Smooth muscle cell (in vitro differentiated cells): ENCODE results near the gene PTPRB. TPM values are rescaled to one million over a fixed set of nuclear protein-coding genes. Genes with fewer than 3 reads are reported as not detected.

Source experiments
- DNase-seq: peaks from one replicate; lab custom pipeline; 2025; ENCODE audit not compliant: unreplicated experiment; lab: John Stamatoyannopoulos, UW
- H2AFZ ChIP-seq: fragments of 200-600 bp; sonication (generic); 2 replicates; pipeline ENCODE4 v1.6.0; 2016; ENCODE audit warnings: antibody characterized with exemption, low read depth, mild to moderate bottlenecking
- H3F3A ChIP-seq: fragments of 200-600 bp; sonication (generic); 2 replicates; pipeline ENCODE4 v1.6.0; 2017; ENCODE audit warnings: antibody characterized with exemption, low read depth
- H3K27ac ChIP-seq: fragments of 200-600 bp; sonication (generic); 2 replicates; pipeline ENCODE4 v1.5.1; 2016; ENCODE audit warnings: low read depth, mild to moderate bottlenecking
- H3K27me3 ChIP-seq: fragments of 200-600 bp; sonication (generic); 2 replicates; pipeline ENCODE4 v1.6.1; 2016; ENCODE audit warnings: low read depth, mild to moderate bottlenecking
- H3K36me3 ChIP-seq: fragments of 200-600 bp; sonication (generic); 2 replicates; pipeline ENCODE4 v1.5.1; 2016; ENCODE audit warnings: low read depth
- H3K4me1 ChIP-seq: fragments of 200-600 bp; sonication (generic); 2 replicates; pipeline ENCODE4 v1.5.1; 2016; ENCODE audit warnings: low read depth
- H3K4me2 ChIP-seq: fragments of 200-600 bp; sonication (generic); 2 replicates; pipeline ENCODE4 v1.6.0; 2016; ENCODE audit warnings: mild to moderate bottlenecking
- H3K4me3 ChIP-seq: fragments of 200-600 bp; sonication (generic); 2 replicates; pipeline ENCODE4 v1.5.1; 2016; ENCODE audit warnings: mild to moderate bottlenecking
- H3K79me2 ChIP-seq: fragments of 200-600 bp; sonication (generic); 2 replicates; pipeline ENCODE4 v1.6.0; 2016; ENCODE audit warnings: low read depth, mild to moderate bottlenecking
- H3K9ac ChIP-seq: fragments of 200-600 bp; sonication (generic); 2 replicates; pipeline ENCODE4 v1.6.0; 2016; ENCODE audit warnings: low read depth
- H3K9me3 ChIP-seq: fragments of 200-600 bp; sonication (generic); replicated peaks from 2 replicates; pipeline ENCODE4 v1.5.1; 2016; ENCODE audit warnings: low read depth
- H4K20me1 ChIP-seq: fragments of 200-600 bp; sonication (generic); 2 replicates; pipeline ENCODE4 v1.6.0; 2016; ENCODE audit warnings: low read depth
- WGBS: methylation state at CpG from one replicate; pipeline ENCODE4 v1.1.7; 2016; ENCODE audit warnings: low lambda C conversion rate; 5-methylcytosine and 5-hydroxymethylcytosine counted together
- polyA plus RNA-seq: library from polyadenylated mRNA; unstranded; fragments of >200 nt; fragmentation: Nextera tagmentation; extraction: Ambion mirVana; gene quantifications from 2 replicates; pipeline ENCODE4 v1.2.1, GENCODE V29; 2016
- total RNA-seq: library from RNA; depleted of rRNA; stranded (reverse); fragments of >200 nt; gene quantifications from 2 replicates; pipeline ENCODE4 v1.2.3, GENCODE V29; 2014
- TF ChIP-seq, protein P1 (sequence below): fragments of 200-600 bp; sonication (generic); IDR thresholded peaks from 2 replicates; pipeline ENCODE4 v1.5.1; 2017; ENCODE audit warnings: borderline replicate concordance, mild to moderate bottlenecking, antibody characterized with exemption; ENCODE audit not compliant: insufficient read depth, poor library complexity, severe bottlenecking

PTPRB gene
- total and polyA plus RNA-seq, 2 experiments from 2014 or later: 0.56 to 7.3 TPM

DNA sequence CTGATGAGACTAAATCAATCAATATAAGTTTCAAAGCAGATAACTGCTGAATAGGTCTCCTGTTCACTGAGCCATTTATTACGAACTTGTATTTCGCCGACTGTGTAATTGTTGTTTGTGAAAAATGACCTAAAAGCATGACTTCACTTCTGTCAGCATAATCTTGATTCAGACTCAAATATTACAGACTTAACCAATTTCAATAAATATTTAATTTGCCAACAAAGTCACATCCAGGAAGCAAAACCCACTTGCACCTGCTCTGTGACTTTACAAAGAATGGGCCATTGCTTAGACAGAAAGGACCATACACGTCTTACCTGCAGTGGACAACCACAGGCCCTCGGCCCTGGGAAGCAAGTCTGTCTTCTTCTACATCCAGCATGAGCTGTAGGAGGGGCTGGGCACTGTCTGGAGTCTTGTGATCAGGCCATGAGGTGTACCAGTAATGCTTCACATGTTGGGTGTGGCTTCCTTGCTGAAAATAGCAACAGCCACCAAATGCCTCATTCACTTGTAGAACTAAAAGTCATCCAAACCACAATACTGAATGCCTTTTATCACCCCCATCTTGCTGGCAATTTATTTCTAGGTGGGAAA lies 23.5 kb upstream of the PTPRB start:
- DNase-seq: no peak
- TF ChIP-seq, protein P1, sequence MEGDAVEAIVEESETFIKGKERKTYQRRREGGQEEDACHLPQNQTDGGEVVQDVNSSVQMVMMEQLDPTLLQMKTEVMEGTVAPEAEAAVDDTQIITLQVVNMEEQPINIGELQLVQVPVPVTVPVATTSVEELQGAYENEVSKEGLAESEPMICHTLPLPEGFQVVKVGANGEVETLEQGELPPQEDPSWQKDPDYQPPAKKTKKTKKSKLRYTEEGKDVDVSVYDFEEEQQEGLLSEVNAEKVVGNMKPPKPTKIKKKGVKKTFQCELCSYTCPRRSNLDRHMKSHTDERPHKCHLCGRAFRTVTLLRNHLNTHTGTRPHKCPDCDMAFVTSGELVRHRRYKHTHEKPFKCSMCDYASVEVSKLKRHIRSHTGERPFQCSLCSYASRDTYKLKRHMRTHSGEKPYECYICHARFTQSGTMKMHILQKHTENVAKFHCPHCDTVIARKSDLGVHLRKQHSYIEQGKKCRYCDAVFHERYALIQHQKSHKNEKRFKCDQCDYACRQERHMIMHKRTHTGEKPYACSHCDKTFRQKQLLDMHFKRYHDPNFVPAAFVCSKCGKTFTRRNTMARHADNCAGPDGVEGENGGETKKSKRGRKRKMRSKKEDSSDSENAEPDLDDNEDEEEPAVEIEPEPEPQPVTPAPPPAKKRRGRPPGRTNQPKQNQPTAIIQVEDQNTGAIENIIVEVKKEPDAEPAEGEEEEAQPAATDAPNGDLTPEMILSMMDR: no peak
- Histone ChIP-seq H2AFZ (no peak overlapping the region), H3K36me3 (no peaks in the 10 kb centered on the region), H3K79me2 (no peaks in the 10 kb centered on the region), H3F3A (no peaks in the 10 kb centered on the region), H3K27ac (peak overlapping the region; percentile 97), H3K27me3 (no peaks in the 10 kb centered on the region), H3K9me3 (no peaks in the 10 kb centered on the region), H4K20me1 (no peaks in the 10 kb centered on the region), H3K4me1 (peaks cover 31% of the 10 kb centered on the region), H3K4me2 (peak overlapping the region; percentile 5), H3K4me3 (no peak overlapping the region), H3K9ac (peak overlapping the region; percentile 76)
- 82% methylated on average over 5 of the region's 5 CpGs for WGBS

DNA sequence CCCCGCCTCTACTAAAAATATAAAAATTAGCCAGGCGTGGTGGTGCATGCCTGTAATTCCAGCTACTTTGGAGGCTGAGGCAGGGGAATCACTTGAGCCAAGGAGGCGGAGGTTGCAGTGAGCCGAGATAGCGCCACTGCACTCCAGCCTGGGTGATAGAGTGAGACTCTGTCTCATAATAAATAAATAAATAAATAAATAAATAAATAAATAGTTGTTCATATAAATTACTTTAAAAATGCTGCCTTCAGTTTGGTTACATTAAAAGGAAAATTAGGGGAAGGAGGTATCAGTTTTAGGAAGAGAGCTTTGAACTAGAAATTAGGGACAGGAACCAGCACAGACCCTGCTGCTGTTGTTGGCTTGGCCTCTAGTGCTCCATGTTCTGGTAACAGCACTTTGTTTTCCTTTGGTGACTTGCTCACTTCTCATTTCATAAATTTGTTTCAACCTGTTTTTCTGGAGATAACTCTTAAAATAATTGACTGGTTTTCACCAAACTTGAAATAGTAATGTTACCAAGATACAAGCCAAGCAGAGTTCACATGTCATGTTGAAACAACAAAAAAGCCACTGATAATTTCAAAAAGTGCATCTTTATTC lies 22.9 kb upstream of the PTPRB start:
- H3F3A ChIP-seq: no peaks in the 10 kb centered on the region
- H3K9me3 ChIP-seq: no peaks in the 10 kb centered on the region
- peak overlapping the region; percentile 48 for H3K9ac ChIP-seq
- H3K27me3 ChIP-seq: no peaks in the 10 kb centered on the region
- H3K4me2 ChIP-seq: peak overlapping the region; percentile 5
- no peaks in the 10 kb centered on the region for H4K20me1 ChIP-seq
- H3K27ac ChIP-seq: peak overlapping the region; percentile 97
- DNase-seq: no peak
- H3K36me3 ChIP-seq: no peaks in the 10 kb centered on the region
- H3K4me1 ChIP-seq: peaks cover 30% of the 10 kb centered on the region
- no peak overlapping the region for H2AFZ ChIP-seq
- TF ChIP-seq, protein P1: no peak
- no peak overlapping the region for H3K4me3 ChIP-seq
- WGBS: 89% methylated on average over 5 of the region's 5 CpGs
- H3K79me2 ChIP-seq: no peaks in the 10 kb centered on the region

DNA sequence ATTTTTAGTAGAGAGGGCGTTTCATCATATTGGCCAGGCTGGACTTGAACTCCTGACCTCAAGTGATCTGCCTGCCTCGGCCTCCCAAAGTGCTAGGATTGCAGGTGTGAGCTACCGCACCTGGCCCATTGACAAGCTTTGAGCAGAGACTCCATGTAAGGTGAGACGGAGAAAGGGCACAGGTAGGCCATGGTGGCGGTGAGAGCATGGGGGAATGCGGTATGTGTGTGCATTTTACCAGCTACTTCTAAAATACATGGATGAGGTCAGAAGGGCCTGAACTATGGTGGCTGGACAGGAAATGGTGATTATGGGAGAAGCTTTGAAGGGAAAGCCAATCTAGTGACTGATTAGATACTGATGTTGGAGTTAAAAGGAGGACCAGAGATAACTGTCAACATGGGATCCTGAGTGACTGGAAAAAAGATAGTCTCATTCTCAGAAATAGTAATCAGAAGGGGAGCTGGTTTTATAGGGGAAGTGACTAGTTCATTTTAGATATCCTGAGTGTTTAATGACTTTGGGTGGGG lies 21.9 kb upstream of the PTPRB start:
- Histone ChIP-seq H3F3A (no peaks in the 10 kb centered on the region), H3K4me2 (no peak overlapping the region), H3K9me3 (no peaks in the 10 kb centered on the region), H3K79me2 (no peaks in the 10 kb centered on the region), H4K20me1 (no peaks in the 10 kb centered on the region), H2AFZ (no peak overlapping the region), H3K36me3 (no peaks in the 10 kb centered on the region), H3K27ac (no peak overlapping the region), H3K4me3 (no peak overlapping the region), H3K9ac (no peak overlapping the region), H3K4me1 (peaks cover 23% of the 10 kb centered on the region), H3K27me3 (no peaks in the 10 kb centered on the region)
- WGBS: 82% methylated on average over 6 of the region's 6 CpGs
- DNase-seq: no peak
- TF ChIP-seq, protein P1: no peak
